Mesenchymal stem cell (in vitro differentiated cells and primary cell): ENCODE data around the gene FCRL3.

Experiments used
- DNase-seq: peaks from one replicate; pipeline ENCODE4 v3.0.0-alpha.2; 2013
- H2AFZ ChIP-seq: one replicate; pipeline ENCODE4 v1.6.1; 2013; ENCODE audit warnings: low read depth, mild to moderate bottlenecking, control low read depth, inconsistent platforms, low read length, moderate library complexity
- H2AK5ac ChIP-seq: 2 replicates; pipeline ENCODE4 v1.6.1; 2013; ENCODE audit warnings: low read length, moderate library complexity, mild to moderate bottlenecking, inconsistent platforms; ENCODE audit not compliant: severe bottlenecking
- H2BK120ac ChIP-seq: one replicate; pipeline ENCODE4 v1.6.1; 2013; ENCODE audit warnings: low read depth, mild to moderate bottlenecking, inconsistent platforms, low read length, moderate library complexity
- H2BK12ac ChIP-seq, 2 experiments: one replicate each; pipeline ENCODE4 v1.6.1; 2013; ENCODE audit warnings: inconsistent platforms in 2 of 2, low read length in 2 of 2, mild to moderate bottlenecking in 2 of 2, moderate library complexity in 2 of 2, control low read depth in 1 of 2
- H2BK15ac ChIP-seq: one replicate; pipeline ENCODE4 v1.6.1; 2013; ENCODE audit warnings: mild to moderate bottlenecking, low read depth, inconsistent platforms; ENCODE audit not compliant: poor library complexity, severe bottlenecking
- H2BK5ac ChIP-seq: 2 replicates; pipeline ENCODE4 v1.6.1; 2013; ENCODE audit warnings: low read depth, mild to moderate bottlenecking, low read length, control low read depth, inconsistent platforms; ENCODE audit not compliant: poor library complexity, severe bottlenecking
- H3K14ac ChIP-seq, 2 experiments: one replicate each; pipeline ENCODE4 v1.6.1; 2013; ENCODE audit warnings: inconsistent platforms in 2 of 2, low read length in 2 of 2, control low read depth in 1 of 2, mild to moderate bottlenecking in 1 of 2, moderate library complexity in 1 of 2
- H3K18ac ChIP-seq, 2 experiments: one replicate each; pipeline ENCODE4 v1.6.1; 2013; ENCODE audit warnings: inconsistent platforms in 2 of 2, low read length in 2 of 2, control low read depth in 1 of 2, low read depth in 1 of 2, mild to moderate bottlenecking in 1 of 2
- H3K23ac ChIP-seq, 2 experiments: one replicate each; pipeline ENCODE4 v1.6.1; 2013; ENCODE audit warnings: inconsistent platforms in 2 of 2, low read length in 2 of 2, mild to moderate bottlenecking in 2 of 2, moderate library complexity in 2 of 2, control low read depth in 1 of 2
- H3K27ac ChIP-seq: 2 replicates; pipeline ENCODE4 v1.5.1; 2013; ENCODE audit warnings: mild to moderate bottlenecking, moderate library complexity, low read length, control low read depth, inconsistent platforms; ENCODE audit not compliant: poor library complexity, severe bottlenecking
- H3K27me3 ChIP-seq, 2 experiments: 2 replicates each; pipeline versions ENCODE4 v1.6.1 to v1.7.0; 2013; ENCODE audit warnings: low read length in 2 of 2, mild to moderate bottlenecking in 2 of 2, moderate library complexity in 2 of 2, control low read depth in 1 of 2, inconsistent platforms in 1 of 2; ENCODE audit not compliant: control insufficient read depth in 1 of 2, insufficient read depth in 1 of 2
- H3K36me3 ChIP-seq, 2 experiments: 2 replicates each; pipeline versions ENCODE4 v1.6.1 to v1.7.0; 2013; ENCODE audit warnings: low read length in 2 of 2, control low read depth in 1 of 2, inconsistent platforms in 1 of 2, low read depth in 1 of 2, mild to moderate bottlenecking in 1 of 2; ENCODE audit not compliant: insufficient read depth in 2 of 2, control insufficient read depth in 1 of 2
- H3K4ac ChIP-seq, 2 experiments: one replicate each; pipeline ENCODE4 v1.6.1; 2013; ENCODE audit warnings: inconsistent platforms in 2 of 2, low read length in 2 of 2, mild to moderate bottlenecking in 2 of 2, moderate library complexity in 2 of 2, control low read depth in 1 of 2, low read depth in 1 of 2
- H3K4me1 ChIP-seq: 2 replicates; pipeline ENCODE4 v1.6.1; 2013; ENCODE audit warnings: low read depth, low read length, control low read depth; ENCODE audit not compliant: control insufficient read depth, insufficient read depth
- H3K4me2 ChIP-seq: 2 replicates; pipeline ENCODE4 v1.6.1; 2013; ENCODE audit warnings: low read length, mild to moderate bottlenecking, inconsistent platforms; ENCODE audit not compliant: poor library complexity, severe bottlenecking
- H3K4me3 ChIP-seq, 2 experiments: 2 replicates each; pipeline versions ENCODE4 v1.5.1 to v1.7.0; 2013; ENCODE audit warnings: low read length in 2 of 2, mild to moderate bottlenecking in 2 of 2, control low read depth in 1 of 2, low read depth in 1 of 2; ENCODE audit not compliant: insufficient read depth in 1 of 2
- H3K79me1 ChIP-seq: replicated peaks from 2 replicates; pipeline ENCODE4 v1.6.1; 2013; ENCODE audit warnings: mild to moderate bottlenecking, control low read depth, low read length, inconsistent platforms; ENCODE audit not compliant: poor library complexity, severe bottlenecking
- H3K9ac ChIP-seq: 2 replicates; pipeline ENCODE4 v1.7.0; 2013; ENCODE audit warnings: mild to moderate bottlenecking, low read length, moderate library complexity
- H3K9me3 ChIP-seq: 2 replicates; pipeline ENCODE4 v1.7.0; 2013; ENCODE audit warnings: mild to moderate bottlenecking, low read length; ENCODE audit not compliant: control insufficient read depth
- H4K8ac ChIP-seq: one replicate; pipeline ENCODE4 v1.6.1; 2013; ENCODE audit warnings: inconsistent platforms, mild to moderate bottlenecking, low read length, moderate library complexity
- H4K91ac ChIP-seq: one replicate; pipeline ENCODE4 v1.6.1; 2013; ENCODE audit warnings: mild to moderate bottlenecking, low read length, inconsistent platforms
- WGBS: methylation state at CpG from one replicate; pipeline ENCODE4 v1.1.7; 2013; ENCODE audit warnings: mixed read lengths; 5-methylcytosine and 5-hydroxymethylcytosine counted together

FCRL3 gene

DNA sequence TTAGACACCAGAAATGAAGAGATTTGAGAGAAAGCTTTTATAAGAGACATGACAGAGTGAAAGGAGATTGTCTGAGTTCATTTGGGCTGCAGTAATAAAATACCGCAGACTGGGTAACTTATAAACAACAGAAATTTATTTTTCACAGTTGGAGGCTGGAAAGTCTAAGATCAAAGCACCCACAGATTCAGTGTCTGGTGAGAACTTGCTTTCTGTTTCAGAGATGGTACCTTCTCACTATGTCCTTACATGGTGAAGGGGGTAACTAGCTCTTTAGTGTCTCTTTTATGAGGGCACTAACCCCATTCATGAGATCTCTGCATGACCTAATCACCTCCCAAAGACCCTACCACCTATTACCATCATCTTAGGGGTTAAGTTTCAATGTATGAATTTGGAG, 71.8 kb downstream of the FCRL3 start:
- Histone ChIP-seq H3K9me3 (no peaks in the 10 kb centered on the region), H3K27me3 (peaks cover 0 to 2% of the 10 kb centered on the region in 2 experiments), H2AFZ (no peak overlapping the region), H4K8ac (no peak overlapping the region), H3K9ac (no peak overlapping the region), H3K18ac (no peak overlapping the region), H3K23ac (no peak overlapping the region), H4K91ac (no peak overlapping the region), H3K27ac (no peak overlapping the region), H2BK12ac (no peak overlapping the region), H3K14ac (no peak overlapping the region), H3K79me1 (no peaks in the 10 kb centered on the region), H3K4me2 (no peak overlapping the region), H2BK15ac (no peak overlapping the region), H3K36me3 (no peaks in the 10 kb centered on the region), H2BK120ac (no peak overlapping the region), H2BK5ac (no peak overlapping the region), H2AK5ac (no peak overlapping the region), H3K4me3 (no peak overlapping the region), H3K4me1 (no peaks in the 10 kb centered on the region), H3K4ac (no peak overlapping the region)
- WGBS = no CpG with 5 or more reads among the region's 1 CpG
- DNase-seq = no peak
